ENCODE data around the gene EEF1G.
A peak's percentile ranks its signal among the peaks of the same experiment; 100 is the strongest.

Gene EEF1G

GRCh38 chr11:62575156-62575555 lies 1.5 kb upstream of the EEF1G start:
- H3K27ac ChIP-seq (ENCODE audit: extremely low read depth, low read depth, low read length): no peak overlapping the region
- ChIA-PET CTCF (interaction anchor here (0.6 to 1.5 kb wide), 3 partner anchors 18 to 150 kb away, joined by 3 to 4 read pairs (median 4); no protein-coding TSS in a partner anchor), POLR2A (interaction anchor here (0.7 to 2.2 kb wide), 6 partner anchors 9 to 90 kb away, joined by 4 to 113 read pairs (median 10); partner anchors contain the start of genes C11orf98, CSKMT and TUT1)
- no peaks in the 10 kb centered on the region for H3K9me3 ChIP-seq (ENCODE audit: control insufficient read depth, insufficient read depth, low read depth, low read length)
- peak overlapping the region; percentile 59 for H3K4me3 ChIP-seq (ENCODE audit: low read depth, low read length)
- H3K36me3 ChIP-seq (ENCODE audit: control insufficient read depth in 2 of 2, insufficient read depth in 1 of 2, low read length in 2 of 2): peaks cover 12 to 88% of the 10 kb centered on the region in 2 experiments; a peak in 2 of 3 replicates
- TF ChIP-seq HIC1 (tag by site-specific recombination; IDR thresholded peaks at IDR 0.05) (peak; percentile 66), ZNF391 (tag by site-specific recombination; IDR thresholded peaks at IDR 0.05; ENCODE audit: borderline replicate concordance, low read depth) (no peak)
- no peaks in the 10 kb centered on the region for H3K4me1 ChIP-seq (ENCODE audit: control insufficient read depth, insufficient read depth, low read length)

GRCh38 chr11:62574363-62575071 lies 826 bp upstream of the EEF1G start:
- peaks cover 14 to 89% of the 10 kb centered on the region in 2 experiments; a peak in 2 of 3 replicates for H3K36me3 ChIP-seq (ENCODE audit: control insufficient read depth in 2 of 2, insufficient read depth in 1 of 2, low read length in 2 of 2)
- TF ChIP-seq ZNF600 (tag by site-specific recombination; IDR thresholded peaks at IDR 0.05) (peak; percentile 39; the same call in 1 of the 2 replicates), ZNF768 (tag by site-specific recombination; IDR thresholded peaks at IDR 0.05) (no peak), ZFP41 (tag by site-specific recombination; IDR thresholded peaks at IDR 0.05; ENCODE audit: borderline replicate concordance) (no peak), ZNF223 (tag by site-specific recombination; IDR thresholded peaks at IDR 0.05) (no peak), ZFP37 (tag by site-specific recombination; IDR thresholded peaks at IDR 0.05) (0 out of 2 replicates have a peak, but pooled peaks have one; percentile 37), ZNF174 (tag by site-specific recombination; IDR thresholded peaks at IDR 0.05) (no peak), ZNF112 (tag by site-specific recombination; IDR thresholded peaks at IDR 0.05) (no peak), ZNF654 (tag by site-specific recombination; IDR thresholded peaks at IDR 0.05; ENCODE audit: low read depth) (no peak), ZNF501 (tag by site-specific recombination; IDR thresholded peaks at IDR 0.05) (0 out of 2 replicates have a peak, but pooled peaks have one; percentile 23), ZNF394 (tag by site-specific recombination; IDR thresholded peaks at IDR 0.05; ENCODE audit: borderline replicate concordance) (peak; percentile 80; the same call in 1 of the 2 replicates), ZNF335 (tag by site-specific recombination; conservative IDR thresholded peaks at IDR 0.05) (peak; percentile 24; the same call in 1 of the 2 replicates), BCL11A (tag by site-specific recombination; IDR thresholded peaks at IDR 0.05; ENCODE audit: low read depth) (no peak), WT1 (tag by site-specific recombination; IDR thresholded peaks at IDR 0.05) (no peak), ZXDB (tag by site-specific recombination; IDR thresholded peaks at IDR 0.05) (peak; percentile 20; the same call in 1 of the 2 replicates), ZNF354C (tag by site-specific recombination; IDR thresholded peaks at IDR 0.05; ENCODE audit: borderline replicate concordance, low read depth) (no peak), SP7 (tag by site-specific recombination; IDR thresholded peaks at IDR 0.05) (no peak), ZNF274 (IDR thresholded peaks at IDR 0.05; ENCODE audit: low read length) (no peak), ZNF274 (tag by site-specific recombination; IDR thresholded peaks at IDR 0.05; ENCODE audit: borderline replicate concordance) (no peak), HIC1 (tag by site-specific recombination; IDR thresholded peaks at IDR 0.05) (peak; percentile 23; the same call in 1 of the 2 replicates), ZNF660 (tag by site-specific recombination; IDR thresholded peaks at IDR 0.05) (no peak), ZBTB20 (tag by site-specific recombination; IDR thresholded peaks at IDR 0.05) (peak; percentile 87), ZBTB8A (tag by site-specific recombination; IDR thresholded peaks at IDR 0.05) (no peak)
- TF ChIP-seq, protein P1, sequence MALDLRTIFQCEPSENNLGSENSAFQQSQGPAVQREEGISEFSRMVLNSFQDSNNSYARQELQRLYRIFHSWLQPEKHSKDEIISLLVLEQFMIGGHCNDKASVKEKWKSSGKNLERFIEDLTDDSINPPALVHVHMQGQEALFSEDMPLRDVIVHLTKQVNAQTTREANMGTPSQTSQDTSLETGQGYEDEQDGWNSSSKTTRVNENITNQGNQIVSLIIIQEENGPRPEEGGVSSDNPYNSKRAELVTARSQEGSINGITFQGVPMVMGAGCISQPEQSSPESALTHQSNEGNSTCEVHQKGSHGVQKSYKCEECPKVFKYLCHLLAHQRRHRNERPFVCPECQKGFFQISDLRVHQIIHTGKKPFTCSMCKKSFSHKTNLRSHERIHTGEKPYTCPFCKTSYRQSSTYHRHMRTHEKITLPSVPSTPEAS (tag by site-specific recombination; IDR thresholded peaks at IDR 0.05): no peak
- TF ChIP-seq, protein P2, sequence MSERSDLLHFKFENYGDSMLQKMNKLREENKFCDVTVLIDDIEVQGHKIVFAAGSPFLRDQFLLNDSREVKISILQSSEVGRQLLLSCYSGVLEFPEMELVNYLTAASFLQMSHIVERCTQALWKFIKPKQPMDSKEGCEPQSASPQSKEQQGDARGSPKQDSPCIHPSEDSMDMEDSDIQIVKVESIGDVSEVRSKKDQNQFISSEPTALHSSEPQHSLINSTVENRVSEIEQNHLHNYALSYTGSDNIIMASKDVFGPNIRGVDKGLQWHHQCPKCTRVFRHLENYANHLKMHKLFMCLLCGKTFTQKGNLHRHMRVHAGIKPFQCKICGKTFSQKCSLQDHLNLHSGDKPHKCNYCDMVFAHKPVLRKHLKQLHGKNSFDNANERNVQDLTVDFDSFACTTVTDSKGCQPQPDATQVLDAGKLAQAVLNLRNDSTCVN (tag by site-specific recombination; optimal IDR thresholded peaks at IDR 0.05): peak; percentile 26

More at GRCh38 chr11:62574363-62575071, 826 bp upstream of the EEF1G start:
- CTCF ChIA-PET: interaction anchor here (0.6 to 1.5 kb wide), 9 partner anchors 13 to 156 kb away, joined by 3 to 13 read pairs (median 4); no protein-coding TSS in a partner anchor
- Histone ChIP-seq H3K27ac (ENCODE audit: extremely low read depth, low read depth, low read length) (peak overlapping the region; percentile 59; the same call in 1 of the 2 replicates), H3K4me3 (ENCODE audit: low read depth, low read length) (peak overlapping the region; percentile 59), H3K9me3 (ENCODE audit: control insufficient read depth, insufficient read depth, low read depth, low read length) (no peaks in the 10 kb centered on the region), H3K4me1 (ENCODE audit: control insufficient read depth, insufficient read depth, low read length) (no peaks in the 10 kb centered on the region)
- POLR2A ChIA-PET: interaction anchor here (0.5 to 2.2 kb wide), 63 partner anchors 8 to 1611 kb away, joined by 3 to 113 read pairs (median 5); partner anchors contain the start of genes AHNAK, B3GAT3, C11orf98 and CSKMT
